GM12892 (cell line): ENCODE data around the gene TCF12.

Experiments
- DNase-seq: peaks from one replicate; pipeline ENCODE4 v3.0.0; 2011; ENCODE audit not compliant: insufficient read length
- FAIRE-seq: peaks from 2 replicates; lab custom pipeline; 2011; peaks lifted over from hg19 to GRCh38; lab: Jason Lieb, UNC
- POLR2A ChIP-seq: IDR thresholded peaks from 2 replicates; pipeline ENCODE4 v1.6.1; 2011; ENCODE audit warnings: low read depth, low read length, control low read depth
- POLR2AphosphoS5 ChIP-seq: IDR thresholded peaks from 2 replicates; pipeline ENCODE4 v1.6.1; 2011; ENCODE audit warnings: low read depth, low read length, control low read depth
- TAF1 ChIP-seq: IDR thresholded peaks from 2 replicates; pipeline ENCODE4 v1.6.1; 2011; ENCODE audit warnings: low read depth, mild to moderate bottlenecking, control low read depth, low read length, borderline replicate concordance

TCF12 gene

GRCh38 chr15:57235873-57236272 is 317.4 kb downstream of the TCF12 start:
- no peak for DNase-seq
- no peak for TF ChIP-seq POLR2A
- TF ChIP-seq TAF1, result no peak
- no peak for TF ChIP-seq POLR2AphosphoS5
- FAIRE-seq, result no peak

- no peak for FAIRE-seq
- DNase-seq, result no peak
- TF ChIP-seq POLR2A, result no peak
- no peak for TF ChIP-seq TAF1
- no peak for TF ChIP-seq POLR2AphosphoS5
These were observed 318.3 kb downstream of the TCF12 start for GRCh38 chr15:57236561-57237300.

- FAIRE-seq, result no peak
- TF ChIP-seq POLR2AphosphoS5, result no peak
- TF ChIP-seq TAF1, result no peak
- TF ChIP-seq POLR2A, result no peak
- no peak for DNase-seq
These were observed 318.8 kb downstream of the TCF12 start for GRCh38 chr15:57237301-57237642.

- DNase-seq (no peak), FAIRE-seq (no peak)
- TF ChIP-seq POLR2A, result no peak
- no peak for TF ChIP-seq TAF1
- TF ChIP-seq POLR2AphosphoS5, result no peak
These were observed 319.2 kb downstream of the TCF12 start for GRCh38 chr15:57237676-57238075.

GRCh38 chr15:57245130-57245529 is 326.7 kb downstream of the TCF12 start:
- TF ChIP-seq POLR2AphosphoS5, result no peak
- FAIRE-seq (peak; percentile 30), DNase-seq (no peak)

GRCh38 chr15:57245714-57246113 is 327.3 kb downstream of the TCF12 start:
- TF ChIP-seq POLR2A, result no peak
- TF ChIP-seq TAF1, result no peak
- no peak for TF ChIP-seq POLR2AphosphoS5
- no peak for FAIRE-seq
- DNase-seq, result no peak

- no peak for TF ChIP-seq POLR2AphosphoS5
- TF ChIP-seq POLR2A, result no peak
- no peak for TF ChIP-seq TAF1
- FAIRE-seq (no peak), DNase-seq (no peak)
These were observed 329.6 kb downstream of the TCF12 start for GRCh38 chr15:57248074-57248473.

- DNase-seq (no peak), FAIRE-seq (no peak)
- TF ChIP-seq POLR2AphosphoS5, result no peak
- no peak for TF ChIP-seq POLR2A
- no peak for TF ChIP-seq TAF1
These were observed 332.9 kb downstream of the TCF12 start for GRCh38 chr15:57251308-57251707.

GRCh38 chr15:57251941-57252340 is 333.5 kb downstream of the TCF12 start:
- FAIRE-seq (no peak), DNase-seq (no peak)
- TF ChIP-seq POLR2AphosphoS5 (no peak), POLR2A (no peak), TAF1 (no peak)

- no peak for TF ChIP-seq POLR2A
- FAIRE-seq (no peak), DNase-seq (no peak)
These were observed 334.6 kb downstream of the TCF12 start for GRCh38 chr15:57253082-57253481.

GRCh38 chr15:57253500-57253899 is 335.1 kb downstream of the TCF12 start:
- TF ChIP-seq POLR2A, result no peak
- TF ChIP-seq POLR2AphosphoS5, result no peak
- DNase-seq (no peak), FAIRE-seq (no peak)

GRCh38 chr15:57255751-57256341 is 337.4 kb downstream of the TCF12 start:
- DNase-seq, result no peak
- no peak for FAIRE-seq
- TF ChIP-seq POLR2A, result no peak

GRCh38 chr15:57256939-57257338 is 338.5 kb downstream of the TCF12 start:
- TF ChIP-seq POLR2A, result no peak
- no peak for TF ChIP-seq TAF1
- no peak for TF ChIP-seq POLR2AphosphoS5
- FAIRE-seq (no peak), DNase-seq (no peak)

GRCh38 chr15:57259568-57260040 is 341.2 kb downstream of the TCF12 start:
- TF ChIP-seq TAF1 (no peak), POLR2AphosphoS5 (no peak), POLR2A (no peak)
- FAIRE-seq (no peak), DNase-seq (no peak)
